HG03103 (cell line): ENCODE data around the gene LIMA1.
"Not testable (repeated sequence)": the region's sequence is repeated elsewhere in the genome, so short reads cannot be mapped to it uniquely, and the experiment has no call there.

Experiments used
- ATAC-seq: cut with Tn5 transposase; IDR thresholded peaks from one replicate; pipeline ENCODE4 v1.9.1; 2021; ENCODE audit warnings: low read depth; ENCODE audit not compliant: unreplicated experiment

The LIMA1 gene

DNA sequence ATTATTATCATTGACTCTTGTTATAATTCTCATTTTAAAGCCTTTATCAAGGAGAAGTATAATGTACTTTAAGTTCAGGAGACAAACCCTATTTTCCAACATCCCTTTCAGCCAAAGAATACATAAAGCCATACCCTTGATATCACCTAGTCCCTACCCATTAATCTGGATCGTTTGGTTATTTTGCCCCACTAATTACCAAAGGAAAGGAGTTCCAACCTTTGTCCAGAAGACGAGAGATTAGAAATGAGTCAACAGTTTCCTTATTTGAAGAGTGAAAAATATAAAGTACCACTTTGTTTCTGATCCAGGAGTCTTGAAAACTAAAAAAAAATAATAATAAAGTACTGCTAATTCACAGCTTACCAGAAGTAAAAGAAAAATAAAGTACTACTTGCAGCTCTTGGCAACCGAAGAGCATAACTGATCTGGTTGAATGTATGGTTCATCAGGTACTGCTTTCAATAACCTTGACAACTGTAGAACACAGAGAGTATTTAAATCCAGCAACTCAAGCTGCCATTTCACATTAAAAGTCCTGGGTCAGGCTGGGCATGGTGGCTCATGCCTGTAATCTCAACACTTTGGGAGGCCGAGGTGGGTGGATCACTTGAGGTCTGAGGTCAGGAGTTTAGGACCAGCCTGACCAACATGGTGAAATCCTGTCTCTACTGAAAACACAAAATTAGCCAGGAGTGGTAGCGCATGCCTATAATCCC is 33.7 kb downstream of the LIMA1 start:
- ATAC-seq, result no peak

DNA sequence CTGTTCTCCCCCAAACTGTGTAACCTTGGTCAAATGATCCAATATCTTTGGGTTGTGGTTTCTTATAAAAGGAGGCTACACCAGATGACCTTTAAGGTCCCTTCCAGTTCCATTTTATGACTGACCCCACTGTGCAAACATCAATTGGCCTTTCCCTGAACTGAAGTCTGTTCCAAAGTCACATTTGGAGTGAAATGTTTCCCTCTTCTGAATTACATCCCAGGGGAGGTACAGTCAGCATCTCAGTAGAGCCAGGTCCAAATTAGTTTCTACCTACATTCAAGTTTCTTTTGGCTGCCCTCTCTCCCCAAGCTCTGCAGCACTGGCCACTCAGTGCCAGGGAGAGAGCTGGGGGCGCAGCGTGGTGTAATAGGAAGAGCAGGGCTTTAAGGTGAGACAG is 34.4 kb downstream of the LIMA1 start:
- no peak for ATAC-seq

DNA sequence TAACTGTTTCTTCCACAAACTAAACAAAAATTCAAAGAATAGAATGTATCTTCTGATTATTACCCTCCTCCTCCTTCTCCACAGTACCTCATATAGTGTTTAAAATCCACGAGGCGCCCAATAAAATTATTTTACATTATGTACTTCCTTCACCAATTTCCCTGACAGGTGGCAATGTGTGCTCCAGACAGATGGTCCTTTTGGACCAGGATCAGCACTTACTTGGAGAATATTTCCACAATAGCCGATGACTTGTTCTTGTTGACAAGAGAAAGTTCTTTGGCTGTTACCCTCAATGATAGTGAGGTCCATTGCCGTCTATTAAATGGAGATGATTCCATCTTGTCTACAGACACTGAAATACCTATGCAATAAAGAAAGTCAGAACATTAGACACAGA is 34.9 kb downstream of the LIMA1 start:
- no peak for ATAC-seq

DNA sequence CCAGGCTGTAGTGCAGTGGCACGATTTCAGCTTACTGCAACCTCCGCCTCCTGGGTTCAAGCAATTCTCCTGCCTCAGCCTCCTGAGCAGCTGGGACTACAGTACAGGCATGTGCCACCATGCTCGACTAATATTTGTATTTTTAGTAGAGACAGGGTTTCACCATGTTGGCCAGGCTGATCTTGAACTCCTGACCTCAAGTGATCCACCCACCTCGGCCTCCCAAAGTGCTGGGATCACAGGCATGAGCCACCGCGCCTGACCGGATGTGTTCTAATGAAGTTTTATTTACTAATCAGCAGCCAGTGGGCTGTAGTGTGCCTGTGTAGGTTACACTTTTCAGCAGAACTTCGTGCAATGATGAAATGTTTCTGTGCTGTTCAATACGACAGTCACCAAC is 35.7 kb downstream of the LIMA1 start:
- not testable (repeated sequence) for ATAC-seq

DNA sequence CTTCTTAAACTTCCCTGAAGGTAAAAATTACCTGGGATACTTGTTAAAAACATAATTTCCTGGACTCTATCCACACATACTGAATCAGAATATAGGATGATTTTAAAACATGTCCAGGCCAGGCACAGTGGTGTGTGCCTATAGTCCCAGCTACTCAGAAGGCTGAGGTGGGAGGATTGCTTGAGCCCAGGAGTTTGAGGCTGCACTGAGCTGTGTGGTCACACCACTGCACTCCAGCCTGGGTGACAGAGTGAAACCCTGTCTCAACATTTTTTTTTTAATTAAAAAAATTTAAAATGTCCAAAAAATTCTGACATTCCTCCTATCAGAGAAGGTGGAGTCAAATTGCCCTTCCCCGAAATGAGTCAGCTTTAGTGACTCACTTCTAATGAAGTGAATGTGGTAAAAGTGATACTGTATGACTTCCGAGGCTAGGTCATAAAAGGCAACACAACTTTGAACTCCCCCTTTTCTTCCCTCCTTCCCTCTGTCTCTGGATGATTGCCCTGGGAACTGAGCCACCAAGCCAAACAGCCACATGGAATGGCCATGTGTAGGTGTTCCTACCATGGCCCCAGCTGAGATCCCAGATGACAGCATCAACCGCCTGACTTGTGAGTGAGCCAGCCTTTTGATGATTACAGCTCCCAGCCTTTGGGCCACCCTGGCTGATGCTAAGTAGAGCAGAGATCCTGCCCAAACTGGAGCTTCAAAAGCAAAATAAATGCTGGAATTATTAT is 36.3 kb downstream of the LIMA1 start:
- ATAC-seq, result no peak

DNA sequence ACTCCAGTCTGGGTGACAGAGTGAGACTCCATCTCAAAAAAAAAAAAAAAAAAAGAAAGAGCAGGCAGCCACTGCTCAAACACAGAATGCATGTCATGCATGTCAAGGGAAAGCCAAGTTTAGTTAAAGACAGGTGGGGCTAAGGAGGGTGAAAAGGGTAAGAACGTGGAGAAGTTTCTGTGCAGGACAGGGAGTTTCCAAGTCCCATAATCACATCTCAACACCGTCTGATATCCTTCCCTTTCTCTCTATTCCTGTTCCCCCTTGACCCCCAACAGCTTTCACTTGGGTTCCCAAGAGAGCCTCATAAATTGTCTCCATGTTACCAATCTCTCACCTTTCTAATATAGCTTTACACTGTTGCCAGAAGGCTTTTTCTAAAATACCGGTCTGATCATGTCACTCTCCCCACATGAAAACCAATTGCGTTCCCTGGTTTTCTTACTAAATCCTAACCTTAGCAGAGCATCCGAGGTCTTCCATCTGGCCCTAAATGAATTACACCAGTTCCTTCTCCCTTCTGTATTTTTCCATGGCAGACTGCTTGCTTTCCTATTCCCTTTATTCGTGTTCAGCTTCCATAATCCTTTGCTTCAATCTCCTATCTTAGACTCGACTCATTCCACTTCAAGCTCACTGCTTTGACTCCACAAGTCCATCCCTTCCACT is 37.0 kb downstream of the LIMA1 start:
- no peak for ATAC-seq

DNA sequence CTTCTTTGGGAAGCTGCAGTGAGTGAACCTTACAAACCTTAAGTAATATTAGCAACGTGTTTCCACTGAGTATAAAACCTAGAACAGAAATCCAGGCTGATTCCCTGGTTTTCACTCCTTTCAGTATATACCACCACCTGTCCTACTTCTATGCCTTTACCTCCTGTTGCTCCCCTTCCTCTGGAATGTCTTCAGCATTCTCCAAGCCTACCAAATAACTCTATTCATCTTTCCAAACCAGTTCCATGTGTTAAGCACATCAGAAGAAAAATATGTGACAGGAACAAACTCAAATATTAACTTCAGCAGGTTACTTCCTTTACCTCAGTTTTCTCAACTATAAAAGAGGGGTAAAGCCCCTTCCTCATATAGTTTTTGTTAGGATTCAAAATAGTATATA is 39.8 kb downstream of the LIMA1 start:
- ATAC-seq, result no peak

DNA sequence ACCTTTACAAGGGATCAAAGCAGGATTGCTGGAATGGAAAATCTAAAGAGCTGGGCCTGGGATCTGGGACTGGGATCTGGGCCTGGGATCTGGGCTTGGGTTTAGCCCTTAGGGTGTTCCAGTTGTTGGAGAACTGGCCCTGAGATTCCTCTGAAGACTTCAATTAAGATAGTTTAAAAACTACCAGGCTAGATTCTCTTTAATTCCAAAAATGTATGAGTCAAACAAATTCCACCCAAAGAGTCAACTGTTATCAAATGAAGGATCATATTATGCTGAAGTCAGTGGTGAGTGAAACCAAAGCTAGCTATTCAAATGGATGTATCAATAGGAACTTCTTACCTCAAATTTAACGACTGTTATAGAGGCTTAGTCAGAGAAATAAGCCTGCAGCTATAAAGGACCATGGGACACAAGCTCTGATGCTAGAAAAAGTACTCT is 40.5 kb downstream of the LIMA1 start:
- no peak for ATAC-seq

DNA sequence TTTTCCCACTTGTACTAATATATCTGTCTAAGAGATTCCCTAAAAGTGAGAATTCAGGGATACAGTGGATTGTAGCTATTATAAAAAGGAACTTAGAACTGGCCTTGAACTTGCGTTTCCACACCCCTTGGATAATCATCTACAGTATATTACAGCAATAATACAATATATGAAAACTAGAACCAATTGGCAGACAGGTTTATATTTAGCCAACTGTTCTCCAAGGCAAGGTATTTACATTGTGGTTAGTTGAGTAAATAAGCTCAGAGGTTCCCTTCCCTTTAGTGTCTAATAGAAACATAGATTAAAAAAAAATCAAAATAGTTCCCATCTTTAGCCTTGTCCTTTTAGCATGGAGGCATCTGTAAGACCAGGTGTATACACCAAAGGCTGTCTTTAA is 42.1 kb downstream of the LIMA1 start:
- no peak for ATAC-seq

DNA sequence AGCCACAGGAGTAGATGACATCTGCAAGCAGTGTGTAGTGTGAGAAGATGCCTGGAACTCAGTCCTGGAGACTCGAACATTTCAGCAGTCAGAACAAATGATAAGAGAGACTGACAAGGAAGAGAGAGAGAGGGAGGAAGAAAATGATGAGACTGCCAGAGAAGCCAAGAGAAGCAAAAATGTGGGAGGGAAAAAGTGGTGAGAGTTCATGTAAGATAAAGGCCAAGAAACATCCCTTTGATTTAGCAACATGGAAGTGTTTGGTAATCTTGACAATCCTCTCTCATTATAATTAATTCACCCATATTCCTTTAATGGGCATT is 42.6 kb downstream of the LIMA1 start:
- no peak for ATAC-seq

DNA sequence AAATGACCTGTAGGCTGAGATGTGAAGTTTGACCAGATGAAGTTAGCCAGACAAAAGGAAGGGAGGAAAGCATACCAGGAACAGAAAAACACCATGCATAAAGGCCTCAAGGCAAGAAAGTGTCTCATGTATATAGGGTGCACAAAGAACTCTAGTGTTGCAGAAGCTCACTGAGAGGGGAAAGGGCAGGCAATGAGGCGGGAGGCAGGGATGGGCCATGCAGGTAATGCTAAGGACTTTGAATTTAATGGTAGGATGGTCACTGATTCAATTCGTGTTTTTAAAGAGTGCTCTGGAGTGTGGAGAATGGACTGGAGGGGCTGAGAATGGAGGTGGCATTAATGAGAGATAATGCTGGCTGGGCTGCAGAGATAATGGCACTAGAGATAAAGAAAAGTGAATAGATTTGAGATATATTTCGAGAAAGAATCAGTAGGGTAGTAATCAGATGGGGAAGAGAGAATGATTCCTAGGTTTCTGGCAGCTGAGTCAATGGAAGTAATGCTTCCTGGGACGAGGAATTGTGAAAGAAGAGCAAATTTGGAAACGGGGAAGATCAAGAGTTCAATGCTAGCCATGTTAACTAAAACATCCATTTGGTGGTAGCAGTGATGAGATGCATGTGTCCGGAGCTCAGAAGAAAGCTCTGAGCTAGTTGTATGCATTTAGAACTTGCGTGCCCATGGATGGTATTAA is 43.1 kb downstream of the LIMA1 start:
- no peak for ATAC-seq

DNA sequence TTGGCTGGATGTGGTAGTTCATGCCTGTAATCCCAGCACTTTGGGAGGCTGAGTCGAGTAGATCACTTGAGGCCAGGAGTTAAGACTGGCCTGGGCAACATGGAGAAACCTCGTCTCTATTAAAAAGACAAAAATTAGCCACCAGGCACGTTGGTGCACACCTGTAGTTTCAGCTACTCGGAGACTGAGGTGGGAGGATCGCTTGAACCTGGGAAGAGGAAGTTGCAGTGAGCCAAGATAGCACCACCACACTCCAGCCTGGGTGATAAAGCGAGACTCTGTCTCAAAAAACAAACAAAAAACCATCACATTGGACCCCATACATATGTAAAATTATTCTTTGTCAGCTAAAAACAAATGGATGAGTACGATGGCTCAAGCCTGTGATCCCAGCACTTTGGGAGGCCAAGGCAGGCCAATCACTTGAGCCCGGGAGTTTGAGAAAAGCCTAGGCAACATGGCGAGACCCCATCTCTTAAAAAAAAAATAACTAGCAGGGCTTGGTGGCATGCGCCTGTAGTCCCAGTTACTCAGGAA is 43.9 kb downstream of the LIMA1 start:
- no peak for ATAC-seq

DNA sequence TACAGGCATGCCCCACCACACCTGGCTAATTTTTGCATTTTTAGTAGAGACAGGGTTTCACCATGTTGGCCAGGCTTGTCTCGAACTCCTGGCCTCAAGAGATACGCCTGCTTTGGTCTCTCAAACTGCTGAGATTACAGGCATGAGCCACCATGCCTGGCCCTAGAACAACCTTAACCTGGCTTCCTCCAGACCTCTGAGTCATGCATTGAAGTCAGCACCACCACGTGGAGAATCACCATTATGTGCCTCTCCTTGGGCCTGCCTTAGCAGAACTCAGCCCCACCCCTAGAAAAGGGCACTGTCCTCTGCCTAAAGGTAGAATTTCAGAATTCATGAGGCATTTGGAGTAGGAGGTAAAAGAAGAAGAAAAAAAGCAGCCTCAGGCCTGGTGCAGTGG is 49.0 kb downstream of the LIMA1 start:
- ATAC-seq, result no peak

DNA sequence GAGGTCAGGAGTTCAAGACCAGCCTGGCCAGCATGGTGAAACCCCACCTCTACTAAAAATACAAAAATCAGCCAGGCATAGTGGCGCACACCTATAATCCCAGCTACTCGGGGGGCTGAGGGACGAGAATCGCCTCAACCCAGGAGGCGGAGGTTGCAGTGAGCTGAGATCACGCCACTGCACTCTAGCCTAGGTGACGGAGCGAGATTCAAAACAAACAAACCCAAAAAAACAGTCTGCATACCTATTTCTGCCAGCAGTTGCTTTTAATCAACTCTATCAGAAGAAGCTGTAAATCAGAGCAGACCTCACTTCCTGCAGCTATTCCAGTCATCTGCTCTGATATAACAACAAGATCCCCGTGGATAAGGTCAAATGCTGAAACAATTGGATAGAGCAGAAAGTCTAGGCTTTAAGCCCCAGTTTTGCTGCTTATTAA is 50.5 kb downstream of the LIMA1 start:
- ATAC-seq, result no peak

DNA sequence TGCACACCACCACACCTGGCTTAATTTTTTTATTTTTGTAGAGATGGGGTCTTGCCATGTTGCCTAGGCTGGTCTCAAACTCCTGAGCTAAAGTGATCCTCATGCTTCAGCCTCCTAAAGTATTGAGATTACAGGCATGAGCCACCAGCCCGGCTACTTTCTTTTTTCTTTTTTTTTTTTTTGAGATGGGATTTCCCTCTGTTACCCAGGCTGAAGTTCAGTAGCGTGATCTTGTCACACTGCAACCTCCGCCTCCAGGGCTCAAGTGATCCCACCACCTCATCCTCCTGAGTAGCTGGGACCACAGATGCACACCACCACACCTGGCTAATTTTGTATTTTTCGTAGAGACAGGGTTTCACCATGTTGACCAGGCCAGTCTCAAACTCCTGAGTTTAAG is 51.1 kb downstream of the LIMA1 start:
- ATAC-seq, result no peak

DNA sequence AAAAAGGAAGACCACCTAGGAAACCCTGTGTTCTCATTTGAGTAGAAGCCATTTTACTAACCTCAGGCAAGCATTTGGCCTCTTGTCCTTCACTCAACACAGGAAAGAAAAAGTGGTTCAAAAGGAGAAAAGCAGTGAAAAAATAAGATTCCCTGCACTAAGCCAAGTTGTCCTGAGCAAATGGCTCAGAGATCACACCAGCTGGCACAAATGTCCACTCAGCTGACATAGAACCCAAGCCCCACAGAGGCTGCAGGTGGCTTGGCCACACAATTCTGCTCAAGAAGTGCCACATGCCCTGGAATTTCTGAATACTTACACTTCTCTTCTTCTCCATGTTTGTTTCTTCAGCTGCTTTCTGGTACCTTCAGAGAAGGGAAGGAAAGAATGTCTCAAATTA is 52.0 kb downstream of the LIMA1 start:
- no peak for ATAC-seq

DNA sequence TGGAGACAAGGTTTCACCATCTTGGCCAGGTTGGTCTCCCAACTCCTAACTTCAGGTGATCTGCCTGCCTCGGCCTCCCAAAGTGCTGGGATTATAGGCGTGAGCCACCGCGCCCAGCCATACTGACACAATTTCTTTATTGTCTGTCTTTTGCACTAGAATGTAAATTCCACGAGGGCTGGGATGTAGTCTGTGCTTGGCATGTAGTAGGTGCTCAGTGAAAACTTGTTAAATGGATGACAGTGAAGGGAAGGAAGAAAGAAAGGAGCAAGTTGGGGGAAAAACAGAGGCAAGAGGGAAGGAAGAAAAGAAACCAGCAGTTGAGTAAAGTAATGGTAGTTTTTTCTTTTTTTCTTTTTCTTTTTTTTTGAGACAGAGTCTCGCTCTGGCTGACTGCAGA is 53.1 kb downstream of the LIMA1 start:
- ATAC-seq, result no peak

DNA sequence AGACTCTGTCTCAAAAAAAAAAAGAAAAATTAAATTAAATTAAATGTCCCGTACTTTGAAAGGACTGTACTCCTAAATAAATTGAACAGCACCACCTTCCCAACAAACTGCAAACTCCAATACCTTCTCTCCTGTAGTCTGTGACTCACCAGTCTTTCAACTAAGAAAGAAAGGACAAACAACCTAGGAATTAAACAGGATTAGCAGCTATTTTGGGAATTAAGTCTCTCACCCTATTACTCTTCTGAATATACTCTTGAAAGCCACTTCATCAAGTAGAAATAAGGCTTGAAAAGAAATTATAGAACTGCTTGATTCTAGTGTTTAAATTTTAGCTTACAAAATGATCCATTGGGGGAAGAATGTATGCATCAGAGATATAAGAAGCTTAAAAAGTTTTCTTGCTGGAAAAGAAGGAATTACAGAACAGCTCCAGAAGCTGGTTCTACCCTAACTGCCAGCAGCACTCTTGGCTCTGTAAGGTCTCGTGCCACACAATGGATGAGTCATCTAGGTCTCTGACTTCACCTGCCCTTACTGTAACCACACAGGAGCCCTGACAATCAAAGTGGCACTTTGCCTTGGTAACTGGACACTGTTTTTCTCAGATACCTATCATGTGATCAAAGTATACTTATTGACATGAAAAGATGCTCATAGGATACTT is 59.2 kb downstream of the LIMA1 start:
- ATAC-seq, result no peak

DNA sequence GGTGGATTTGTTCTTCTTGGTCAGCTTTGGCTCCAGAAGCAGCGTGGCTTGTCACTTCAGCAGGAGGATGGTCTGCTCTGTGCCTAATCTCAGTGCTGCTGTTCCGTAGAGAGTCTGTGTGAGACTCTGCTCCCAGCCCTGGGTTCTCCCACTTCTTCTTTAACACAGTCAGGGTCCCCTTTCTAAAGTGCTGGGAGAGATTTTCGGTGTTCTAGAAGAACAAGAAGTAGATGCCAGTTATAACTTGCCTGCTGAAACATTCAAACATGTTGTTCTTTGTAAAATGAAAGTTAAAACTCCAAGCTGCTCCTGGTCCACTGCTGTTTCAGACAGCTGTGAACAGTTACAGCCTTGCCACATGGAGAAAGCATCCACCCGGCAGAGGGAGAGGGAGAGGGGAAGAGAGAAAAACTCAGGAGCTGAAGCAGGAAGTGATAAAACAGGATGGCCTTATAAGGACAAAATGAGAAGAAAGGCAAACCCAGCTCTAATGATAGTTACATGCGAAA is 61.0 kb downstream of the LIMA1 start:
- no peak for ATAC-seq
